Cardiac fibroblast (primary cell): ENCODE data around the gene KIF4A.

Experiments used
- DNase-seq, 2 donors: peaks; one replicate each; pipeline versions ENCODE4 v3.0.0 to v3.0.0-alpha.2; 2010; ENCODE audit warnings: low read depth in 2 of 2
- H3K4me3 ChIP-seq, 2 donors: replicated peaks in 1 of 2; 1 replicate in 1 of 2; 2 replicates in 1 of 2; pipeline ENCODE4 v1.5.1; 2011; ENCODE audit warnings: low read depth in 2 of 2, low read length in 2 of 2, mild to moderate bottlenecking in 2 of 2, moderate library complexity in 1 of 2
- TF ChIP-seq, protein P1 (sequence below): IDR thresholded peaks from one replicate; pipeline ENCODE4 v1.5.1; 2011; ENCODE audit warnings: low read depth, mild to moderate bottlenecking, low read length, inconsistent platforms

KIF4A gene

DNA sequence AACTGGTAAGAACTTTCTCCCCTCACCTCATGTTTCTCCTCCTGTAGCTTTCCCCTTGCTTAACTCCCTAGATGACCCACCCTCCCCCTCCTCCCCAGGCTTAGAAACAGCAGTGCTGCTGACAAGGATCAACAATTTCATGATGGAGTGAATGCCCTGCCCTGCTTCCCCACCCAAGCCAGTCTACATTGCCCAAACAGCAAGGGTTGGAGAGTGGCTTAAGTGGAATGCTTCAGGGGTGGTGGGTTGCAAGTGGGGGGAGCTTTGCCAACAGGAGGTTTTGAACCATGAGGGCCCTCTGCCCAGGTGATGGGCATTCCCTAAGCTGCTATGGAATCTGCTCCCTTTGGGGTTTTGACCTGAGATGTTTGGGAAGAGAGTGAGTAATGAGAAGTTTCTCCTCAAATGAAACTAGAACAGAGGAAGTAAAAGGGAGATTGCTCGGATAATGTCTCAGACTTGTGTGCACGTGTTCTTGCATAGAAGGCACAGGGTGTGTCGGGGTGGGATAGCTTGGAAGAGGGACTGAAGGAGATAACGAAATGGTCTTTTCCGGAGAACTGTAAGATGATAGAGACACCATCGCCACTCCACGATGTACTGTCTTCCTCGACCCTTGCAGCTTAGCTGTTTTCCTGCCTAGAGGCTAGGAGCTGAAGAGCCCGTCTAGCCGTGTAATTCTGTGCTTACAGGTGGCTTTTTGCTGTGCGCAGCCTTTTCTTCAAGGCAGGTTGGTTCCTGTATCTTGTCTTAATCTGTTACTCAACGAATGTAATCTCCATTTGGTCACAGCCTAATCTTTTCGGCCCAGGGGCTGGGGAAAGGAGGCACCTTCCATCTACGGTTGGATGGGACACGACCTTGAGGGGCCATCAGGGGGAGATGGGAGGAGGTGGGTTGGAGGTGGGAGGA lies 143.3 kb downstream of the KIF4A start:
- H3K4me3 ChIP-seq, result peak overlapping the region; percentile 71 to 78
- no peak for DNase-seq
- TF ChIP-seq, protein P1, sequence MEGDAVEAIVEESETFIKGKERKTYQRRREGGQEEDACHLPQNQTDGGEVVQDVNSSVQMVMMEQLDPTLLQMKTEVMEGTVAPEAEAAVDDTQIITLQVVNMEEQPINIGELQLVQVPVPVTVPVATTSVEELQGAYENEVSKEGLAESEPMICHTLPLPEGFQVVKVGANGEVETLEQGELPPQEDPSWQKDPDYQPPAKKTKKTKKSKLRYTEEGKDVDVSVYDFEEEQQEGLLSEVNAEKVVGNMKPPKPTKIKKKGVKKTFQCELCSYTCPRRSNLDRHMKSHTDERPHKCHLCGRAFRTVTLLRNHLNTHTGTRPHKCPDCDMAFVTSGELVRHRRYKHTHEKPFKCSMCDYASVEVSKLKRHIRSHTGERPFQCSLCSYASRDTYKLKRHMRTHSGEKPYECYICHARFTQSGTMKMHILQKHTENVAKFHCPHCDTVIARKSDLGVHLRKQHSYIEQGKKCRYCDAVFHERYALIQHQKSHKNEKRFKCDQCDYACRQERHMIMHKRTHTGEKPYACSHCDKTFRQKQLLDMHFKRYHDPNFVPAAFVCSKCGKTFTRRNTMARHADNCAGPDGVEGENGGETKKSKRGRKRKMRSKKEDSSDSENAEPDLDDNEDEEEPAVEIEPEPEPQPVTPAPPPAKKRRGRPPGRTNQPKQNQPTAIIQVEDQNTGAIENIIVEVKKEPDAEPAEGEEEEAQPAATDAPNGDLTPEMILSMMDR, result no peak

GRCh38 chrX:70433848-70434351 lies 144.0 kb downstream of the KIF4A start:
- peak overlapping the region; percentile 71 to 78 for H3K4me3 ChIP-seq
- TF ChIP-seq, protein P1, result peak; percentile 57
- peak; percentile 55 to 57 for DNase-seq

GRCh38 chrX:70434352-70434866 lies 144.5 kb downstream of the KIF4A start:
- DNase-seq, result peak; percentile 76 to 78
- H3K4me3 ChIP-seq, result peak overlapping the region; percentile 71 to 78
- TF ChIP-seq, protein P1, result no peak

- TF ChIP-seq, protein P1, result no peak
- peak; percentile 51 to 55 for DNase-seq
- peak overlapping the region; percentile 71 to 78 for H3K4me3 ChIP-seq
Measured at GRCh38 chrX:70434914-70435586, 145.1 kb downstream of the KIF4A start.

DNA sequence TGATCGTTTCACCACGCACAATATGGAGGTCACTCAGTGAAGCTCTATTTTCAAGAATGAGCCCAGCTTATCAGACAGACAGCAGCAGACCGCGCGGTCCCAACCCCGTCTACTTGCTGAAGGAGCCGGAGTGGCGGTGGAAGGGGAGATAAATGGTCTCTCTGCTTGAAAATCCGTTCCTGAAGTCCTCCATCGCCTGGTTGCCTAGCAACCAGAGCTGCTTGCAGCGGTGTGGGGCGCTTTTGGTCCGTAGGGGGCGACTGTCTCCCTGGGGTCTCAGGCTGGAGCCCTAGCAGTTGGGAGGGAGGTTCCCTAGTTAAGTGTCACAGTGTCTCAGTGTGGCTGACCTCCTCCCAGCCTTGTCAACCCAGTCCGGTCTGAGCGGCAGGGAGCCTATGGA lies 146.4 kb downstream of the KIF4A start:
- TF ChIP-seq, protein P1, result peak; percentile 13
- peak; percentile 8 to 24 for DNase-seq
- H3K4me3 ChIP-seq, result no peak overlapping the region

GRCh38 chrX:70437011-70437410 lies 147.1 kb downstream of the KIF4A start:
- no peak overlapping the region for H3K4me3 ChIP-seq
- peak; percentile 7 to 60 for DNase-seq
- TF ChIP-seq, protein P1, result no peak
